ENCODE results near the gene TENT5C.

DNA sequence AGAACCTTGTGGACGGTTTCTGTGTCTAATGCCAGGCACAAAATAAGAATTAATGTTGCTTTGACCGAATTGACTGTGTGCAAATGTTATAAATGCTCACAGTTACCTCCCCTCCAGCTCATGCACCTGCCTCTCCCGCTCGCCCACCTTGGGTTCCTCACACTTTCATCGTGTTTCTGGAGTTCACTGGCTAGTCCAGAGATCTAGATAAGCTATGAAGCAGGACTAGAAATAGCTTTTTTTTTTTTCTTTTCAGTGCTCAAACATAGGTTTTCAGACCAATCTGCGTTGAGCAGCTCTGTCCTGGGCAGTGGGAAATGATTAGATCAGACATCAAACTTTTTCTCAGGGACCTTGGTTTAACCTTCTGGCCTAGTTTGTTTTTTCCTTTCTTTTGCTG lies 11.1 kb downstream of the TENT5C start:
- TF ChIP-seq RAD21 (IDR thresholded peaks at IDR 0.05; ENCODE audit: low read depth) (no peak), FOSL1 (IDR thresholded peaks at IDR 0.05; ENCODE audit: low read depth) (no peak), POLR2A (IDR thresholded peaks at IDR 0.05; ENCODE audit: borderline replicate concordance, extremely low read depth, insufficient read depth, insufficient read length) (no peak), POLR2AphosphoS5 (IDR thresholded peaks at IDR 0.05; ENCODE audit: low read depth, low read length) (no peak), JUND (IDR thresholded peaks at IDR 0.05) (no peak), YY1 (IDR thresholded peaks at IDR 0.05; ENCODE audit: extremely low read depth, insufficient replicate concordance, low read depth, low read length) (no peak), EZH2phosphoT487 (IDR thresholded peaks at IDR 0.05; ENCODE audit: borderline replicate concordance) (no peak)
- TF ChIP-seq, protein P1, sequence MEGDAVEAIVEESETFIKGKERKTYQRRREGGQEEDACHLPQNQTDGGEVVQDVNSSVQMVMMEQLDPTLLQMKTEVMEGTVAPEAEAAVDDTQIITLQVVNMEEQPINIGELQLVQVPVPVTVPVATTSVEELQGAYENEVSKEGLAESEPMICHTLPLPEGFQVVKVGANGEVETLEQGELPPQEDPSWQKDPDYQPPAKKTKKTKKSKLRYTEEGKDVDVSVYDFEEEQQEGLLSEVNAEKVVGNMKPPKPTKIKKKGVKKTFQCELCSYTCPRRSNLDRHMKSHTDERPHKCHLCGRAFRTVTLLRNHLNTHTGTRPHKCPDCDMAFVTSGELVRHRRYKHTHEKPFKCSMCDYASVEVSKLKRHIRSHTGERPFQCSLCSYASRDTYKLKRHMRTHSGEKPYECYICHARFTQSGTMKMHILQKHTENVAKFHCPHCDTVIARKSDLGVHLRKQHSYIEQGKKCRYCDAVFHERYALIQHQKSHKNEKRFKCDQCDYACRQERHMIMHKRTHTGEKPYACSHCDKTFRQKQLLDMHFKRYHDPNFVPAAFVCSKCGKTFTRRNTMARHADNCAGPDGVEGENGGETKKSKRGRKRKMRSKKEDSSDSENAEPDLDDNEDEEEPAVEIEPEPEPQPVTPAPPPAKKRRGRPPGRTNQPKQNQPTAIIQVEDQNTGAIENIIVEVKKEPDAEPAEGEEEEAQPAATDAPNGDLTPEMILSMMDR (IDR thresholded peaks at IDR 0.05 in 2 of 3, conservative IDR thresholded peaks at IDR 0.05 in 1 of 3; ENCODE audit: borderline replicate concordance in 1 of 3, insufficient read depth in 1 of 3, low read depth in 2 of 3, low read length in 2 of 3): no peak
- TF ChIP-seq, protein P2, sequence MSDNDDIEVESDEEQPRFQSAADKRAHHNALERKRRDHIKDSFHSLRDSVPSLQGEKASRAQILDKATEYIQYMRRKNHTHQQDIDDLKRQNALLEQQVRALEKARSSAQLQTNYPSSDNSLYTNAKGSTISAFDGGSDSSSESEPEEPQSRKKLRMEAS (IDR thresholded peaks at IDR 0.05): no peak
